Measurements from ENCODE around the gene HOXB9. TPM values are rescaled to one million over a fixed set of nuclear protein-coding genes. Genes with fewer than 3 reads are reported as not detected.

Gene HOXB9
- total and polyA plus RNA-seq, 2 donors (not counting 1 experiment from before 2014, with no cell fraction given) = not detected

- Histone ChIP-seq H3K27ac (ENCODE audit: insufficient read depth, low read length) (peak overlapping the region; percentile 98), H4K20me1 (ENCODE audit: control insufficient read depth, extremely low read depth, insufficient read depth, low read length) (no peaks in the 10 kb centered on the region), H3K4me1 (ENCODE audit: control insufficient read depth, extremely low read depth, insufficient read depth, low read length) (peaks cover 14% of the 10 kb centered on the region), H3K27me3 (ENCODE audit: control insufficient read depth, insufficient read depth, low read length) (no peaks in the 10 kb centered on the region), H3K79me2 (ENCODE audit: control insufficient read depth, insufficient read depth, low read length) (peaks cover 99% of the 10 kb centered on the region), H3K9me3 (ENCODE audit: control insufficient read depth, insufficient read depth, low read depth, low read length) (no peaks in the 10 kb centered on the region), H3K9ac (ENCODE audit: insufficient read depth, low read length) (no peak overlapping the region), H3K4me3 (replicated peaks in 1 of 4; ENCODE audit: control extremely low read depth in 1 of 4, insufficient read depth in 1 of 4, low read depth in 3 of 4, low read length in 4 of 4) (peak overlapping the region; percentile 25 to 98 (median 53)), H2AFZ (ENCODE audit: low read length) (no peak overlapping the region), H3K36me3 (ENCODE audit: control insufficient read depth, insufficient read depth, low read length) (peaks cover 3% of the 10 kb centered on the region), H3K4me2 (ENCODE audit: extremely low read depth, insufficient read depth, low read length) (peak overlapping the region; percentile 86)
- TF ChIP-seq EZH2 (IDR thresholded peaks at IDR 0.05; ENCODE audit: low read length, missing control alignments) = no peak
- TF ChIP-seq CTCF (conservative IDR thresholded peaks at IDR 0.05 in 1 of 2, IDR thresholded peaks at IDR 0.05 in 1 of 2; ENCODE audit: low read depth in 1 of 2, low read length in 2 of 2) = no peak
- peak; percentile 81 to 92 for DNase-seq (ENCODE audit: low read depth in 2 of 2)
Observed at GRCh38 chr17:48575066-48575582, 51.0 kb downstream of the HOXB9 start.

- TF ChIP-seq CTCF (conservative IDR thresholded peaks at IDR 0.05 in 1 of 2, IDR thresholded peaks at IDR 0.05 in 1 of 2; ENCODE audit: low read depth in 1 of 2, low read length in 2 of 2) (no peak), EZH2 (IDR thresholded peaks at IDR 0.05; ENCODE audit: low read length, missing control alignments) (no peak)
- H3K4me2 ChIP-seq (ENCODE audit: extremely low read depth, insufficient read depth, low read length) = peak overlapping the region; percentile 86
- peaks cover 14% of the 10 kb centered on the region for H3K4me1 ChIP-seq (ENCODE audit: control insufficient read depth, extremely low read depth, insufficient read depth, low read length)
- H3K79me2 ChIP-seq (ENCODE audit: control insufficient read depth, insufficient read depth, low read length) = peaks cover 99% of the 10 kb centered on the region
- peak overlapping the region; percentile 98 for H3K27ac ChIP-seq (ENCODE audit: insufficient read depth, low read length)
- H3K9ac ChIP-seq (ENCODE audit: insufficient read depth, low read length) = no peak overlapping the region
- DNase-seq (ENCODE audit: low read depth in 2 of 2) = no peak
- H3K4me3 ChIP-seq (replicated peaks in 1 of 4; ENCODE audit: control extremely low read depth in 1 of 4, insufficient read depth in 1 of 4, low read depth in 3 of 4, low read length in 4 of 4) = peak overlapping the region; percentile 25 to 98 (median 60)
- H3K36me3 ChIP-seq (ENCODE audit: control insufficient read depth, insufficient read depth, low read length) = peaks cover 3% of the 10 kb centered on the region
- H3K9me3 ChIP-seq (ENCODE audit: control insufficient read depth, insufficient read depth, low read depth, low read length) = no peaks in the 10 kb centered on the region
- no peaks in the 10 kb centered on the region for H4K20me1 ChIP-seq (ENCODE audit: control insufficient read depth, extremely low read depth, insufficient read depth, low read length)
- H3K27me3 ChIP-seq (ENCODE audit: control insufficient read depth, insufficient read depth, low read length) = no peaks in the 10 kb centered on the region
- no peak overlapping the region for H2AFZ ChIP-seq (ENCODE audit: low read length)
Observed at GRCh38 chr17:48574505-48575065, 51.6 kb downstream of the HOXB9 start.

GRCh38 chr17:48571826-48572417 lies 54.2 kb downstream of the HOXB9 start:
- H3K4me2 ChIP-seq (ENCODE audit: extremely low read depth, insufficient read depth, low read length) = peak overlapping the region; percentile 86
- H3K4me3 ChIP-seq (replicated peaks in 1 of 4; ENCODE audit: control extremely low read depth in 1 of 4, insufficient read depth in 1 of 4, low read depth in 3 of 4, low read length in 4 of 4) = peak overlapping the region; percentile 44 to 98 (median 64)
- peaks cover 100% of the 10 kb centered on the region for H3K79me2 ChIP-seq (ENCODE audit: control insufficient read depth, insufficient read depth, low read length)
- peaks cover 22% of the 10 kb centered on the region for H3K4me1 ChIP-seq (ENCODE audit: control insufficient read depth, extremely low read depth, insufficient read depth, low read length)
- H3K27ac ChIP-seq (ENCODE audit: insufficient read depth, low read length) = peak overlapping the region; percentile 98
- no peaks in the 10 kb centered on the region for H3K27me3 ChIP-seq (ENCODE audit: control insufficient read depth, insufficient read depth, low read length)
- no peaks in the 10 kb centered on the region for H3K9me3 ChIP-seq (ENCODE audit: control insufficient read depth, insufficient read depth, low read depth, low read length)
- H3K9ac ChIP-seq (ENCODE audit: insufficient read depth, low read length) = peak overlapping the region; percentile 68
- peaks cover 6% of the 10 kb centered on the region for H3K36me3 ChIP-seq (ENCODE audit: control insufficient read depth, insufficient read depth, low read length)
- no peaks in the 10 kb centered on the region for H4K20me1 ChIP-seq (ENCODE audit: control insufficient read depth, extremely low read depth, insufficient read depth, low read length)
- H2AFZ ChIP-seq (ENCODE audit: low read length) = no peak overlapping the region
- TF ChIP-seq CTCF (conservative IDR thresholded peaks at IDR 0.05 in 1 of 2, IDR thresholded peaks at IDR 0.05 in 1 of 2; ENCODE audit: low read depth in 1 of 2, low read length in 2 of 2) (no peak), EZH2 (IDR thresholded peaks at IDR 0.05; ENCODE audit: low read length, missing control alignments) (no peak)
- no peak for DNase-seq (ENCODE audit: low read depth in 2 of 2)

Data from fibroblast of lung (primary cell).